Measurements from ENCODE around the gene AGPAT4. TPM values are rescaled to one million over a fixed set of nuclear protein-coding genes. Genes with fewer than 3 reads are reported as not detected.

AGPAT4 gene
- total RNA-seq, 1 donor from 2014 or later = 23.7 TPM

GRCh38 chr6:161245363-161245762 lies 28.5 kb downstream of the AGPAT4 start:
- Mint-ChIP-seq H3K9me3 (peaks cover 11% of the 10 kb centered on the region), H3K4me1 (peaks cover 6% of the 10 kb centered on the region), H3K4me3 (no peak overlapping the region), H3K36me3 (no peaks in the 10 kb centered on the region), H3K27ac (no peak overlapping the region), H3K27me3 (ENCODE audit: low read depth) (no peaks in the 10 kb centered on the region)
- no peak for DNase-seq (ENCODE audit: low spot score in 2 of 2, unreplicated experiment in 2 of 2)
- TF ChIP-seq CTCF (IDR thresholded peaks at IDR 0.05; ENCODE audit: unreplicated experiment) = no peak

GRCh38 chr6:161244725-161245124 lies 29.1 kb downstream of the AGPAT4 start:
- Mint-ChIP-seq H3K27ac (no peak overlapping the region), H3K9me3 (peaks cover 8% of the 10 kb centered on the region), H3K4me3 (no peak overlapping the region), H3K27me3 (ENCODE audit: low read depth) (no peaks in the 10 kb centered on the region), H3K36me3 (no peaks in the 10 kb centered on the region), H3K4me1 (peaks cover 6% of the 10 kb centered on the region)
- DNase-seq (ENCODE audit: low spot score in 2 of 2, unreplicated experiment in 2 of 2) = no peak
- TF ChIP-seq CTCF (IDR thresholded peaks at IDR 0.05; ENCODE audit: unreplicated experiment) = no peak

- Mint-ChIP-seq H3K27ac (no peak overlapping the region), H3K4me1 (peaks cover 6% of the 10 kb centered on the region), H3K27me3 (ENCODE audit: low read depth) (no peaks in the 10 kb centered on the region), H3K4me3 (no peak overlapping the region), H3K36me3 (peaks cover 2% of the 10 kb centered on the region), H3K9me3 (no peaks in the 10 kb centered on the region)
- DNase-seq (ENCODE audit: low spot score in 2 of 2, unreplicated experiment in 2 of 2) = no peak
- no peak for TF ChIP-seq CTCF (IDR thresholded peaks at IDR 0.05; ENCODE audit: unreplicated experiment)
These were observed 30.8 kb downstream of the AGPAT4 start for GRCh38 chr6:161242779-161243693.

GRCh38 chr6:161242113-161242512 lies 31.7 kb downstream of the AGPAT4 start:
- no peak for TF ChIP-seq CTCF (IDR thresholded peaks at IDR 0.05; ENCODE audit: unreplicated experiment)
- no peak for DNase-seq (ENCODE audit: low spot score in 2 of 2, unreplicated experiment in 2 of 2)
- peaks cover 2% of the 10 kb centered on the region for H3K36me3 Mint-ChIP-seq
- H3K4me1 Mint-ChIP-seq = peaks cover 6% of the 10 kb centered on the region
- no peak overlapping the region for H3K27ac Mint-ChIP-seq
- H3K27me3 Mint-ChIP-seq (ENCODE audit: low read depth) = no peaks in the 10 kb centered on the region
- no peak overlapping the region for H3K4me3 Mint-ChIP-seq
- no peaks in the 10 kb centered on the region for H3K9me3 Mint-ChIP-seq

- Mint-ChIP-seq H3K9me3 (no peaks in the 10 kb centered on the region), H3K36me3 (peaks cover 2% of the 10 kb centered on the region), H3K4me3 (no peak overlapping the region), H3K27me3 (ENCODE audit: low read depth) (no peaks in the 10 kb centered on the region), H3K4me1 (peaks cover 21% of the 10 kb centered on the region), H3K27ac (no peak overlapping the region)
- TF ChIP-seq CTCF (IDR thresholded peaks at IDR 0.05; ENCODE audit: unreplicated experiment) = no peak
- no peak for DNase-seq (ENCODE audit: low spot score in 2 of 2, unreplicated experiment in 2 of 2)
These were observed 34.9 kb downstream of the AGPAT4 start for GRCh38 chr6:161239001-161239400.
